HG03439 (cell line): ENCODE measurements around the gene RAB5B.

ENCODE experiments used
- ATAC-seq: cut with Tn5 transposase; IDR thresholded peaks from one replicate; pipeline ENCODE4 v1.9.1; 2021; ENCODE audit warnings: mild to moderate bottlenecking, moderate library complexity; ENCODE audit not compliant: unreplicated experiment

RAB5B gene, protein sequence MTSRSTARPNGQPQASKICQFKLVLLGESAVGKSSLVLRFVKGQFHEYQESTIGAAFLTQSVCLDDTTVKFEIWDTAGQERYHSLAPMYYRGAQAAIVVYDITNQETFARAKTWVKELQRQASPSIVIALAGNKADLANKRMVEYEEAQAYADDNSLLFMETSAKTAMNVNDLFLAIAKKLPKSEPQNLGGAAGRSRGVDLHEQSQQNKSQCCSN

DNA sequence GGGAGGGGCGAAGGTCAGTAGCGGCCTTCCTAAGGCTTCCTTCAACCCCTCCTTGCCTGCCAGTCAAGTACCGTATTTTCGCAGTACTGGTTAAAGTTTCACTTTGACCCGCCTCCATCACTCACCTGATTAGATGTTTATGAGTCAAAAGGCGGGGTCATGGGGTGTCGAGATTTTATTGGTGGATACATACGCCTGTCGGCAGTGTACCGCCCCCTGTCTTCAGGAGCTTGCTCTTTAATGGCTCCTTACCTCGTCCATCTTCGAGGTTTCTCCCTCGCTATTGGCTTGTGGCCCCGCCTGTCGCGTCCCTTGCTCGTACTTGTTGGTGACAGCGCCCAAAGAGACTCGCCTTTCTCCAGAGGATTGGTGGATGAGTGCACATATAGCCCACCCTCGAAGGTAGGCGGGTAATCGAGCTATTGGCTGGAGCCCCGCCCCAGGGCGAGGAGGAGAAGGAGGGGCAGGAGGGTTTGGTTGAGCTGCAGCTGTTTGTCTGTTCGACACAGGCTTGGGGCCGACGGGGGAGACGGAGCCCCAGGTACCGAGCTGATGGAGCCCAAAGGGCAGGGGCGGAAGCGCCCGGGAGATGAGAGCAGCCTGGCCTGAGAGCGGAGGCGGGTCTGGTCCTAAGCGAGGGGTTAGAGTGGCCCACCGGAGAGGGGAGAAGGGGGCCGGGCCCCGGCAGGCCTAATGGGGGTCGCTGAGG, at the start of gene RAB5B:
Gene RAB5B (plus strand): TSS at position 480 of the 709 bp plus-strand sequence. CDS start 12,883 bp downstream, outside the sequence.
- peak; percentile 94 for ATAC-seq

DNA sequence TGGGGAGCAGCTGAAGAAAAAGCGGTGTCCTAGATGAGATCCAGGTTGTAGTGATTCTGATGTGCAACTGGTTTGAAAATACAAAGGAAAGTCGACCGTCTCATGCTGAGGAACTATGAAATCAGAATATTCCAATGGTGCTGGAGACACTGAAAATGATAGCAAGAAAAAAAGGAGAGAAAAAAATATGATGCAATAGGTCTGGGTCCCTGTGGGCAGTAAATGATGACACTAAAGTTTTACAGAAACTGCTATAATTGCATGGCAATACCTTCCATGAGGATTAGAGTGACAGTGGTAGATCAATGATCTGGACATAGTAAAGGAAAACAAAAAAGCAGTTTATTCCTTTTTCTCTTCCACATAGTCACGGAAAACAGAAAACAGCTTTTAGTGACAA, 48.5 kb upstream of the RAB5B start:
- ATAC-seq = no peak

DNA sequence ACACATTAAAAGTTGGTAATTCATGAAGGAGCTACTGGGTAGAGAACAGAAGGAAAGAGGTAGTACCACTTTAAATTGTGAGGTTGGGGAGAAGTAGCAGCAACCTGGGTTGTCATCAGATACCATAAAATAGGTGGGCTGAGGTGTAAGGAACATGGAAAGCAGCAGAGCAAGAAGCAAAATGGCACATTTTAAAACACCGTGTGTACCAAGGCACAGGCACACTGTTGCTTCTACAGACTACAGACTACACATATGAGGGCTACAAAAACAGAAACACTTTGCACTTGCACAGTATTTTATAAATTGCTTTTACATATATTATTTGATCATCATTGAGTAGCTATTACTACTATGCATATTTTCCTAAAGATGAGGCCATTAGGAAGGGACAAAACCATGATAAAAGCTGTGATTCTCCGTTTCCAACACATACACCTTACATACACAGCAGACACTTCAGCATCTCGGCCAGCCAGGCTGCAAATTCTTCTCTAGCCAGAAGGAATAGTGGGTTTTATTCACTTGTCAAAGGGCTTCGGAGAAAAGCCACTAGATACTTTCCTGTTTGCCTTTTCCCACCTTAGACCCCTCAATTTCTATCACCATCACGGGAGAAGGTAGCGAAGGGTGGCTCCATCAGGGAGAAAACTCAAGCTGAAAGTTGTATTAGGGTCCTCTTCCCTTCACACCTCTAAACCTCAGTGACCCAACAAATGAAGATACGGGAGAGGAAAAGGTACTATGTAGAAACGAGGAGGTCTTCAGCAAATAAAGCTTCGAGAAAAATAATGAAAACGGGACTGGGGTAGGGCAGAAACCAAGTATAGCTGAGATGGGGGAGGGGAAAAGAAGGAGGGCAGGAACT, 47.8 kb upstream of the RAB5B start:
- ATAC-seq = peak; percentile 3

DNA sequence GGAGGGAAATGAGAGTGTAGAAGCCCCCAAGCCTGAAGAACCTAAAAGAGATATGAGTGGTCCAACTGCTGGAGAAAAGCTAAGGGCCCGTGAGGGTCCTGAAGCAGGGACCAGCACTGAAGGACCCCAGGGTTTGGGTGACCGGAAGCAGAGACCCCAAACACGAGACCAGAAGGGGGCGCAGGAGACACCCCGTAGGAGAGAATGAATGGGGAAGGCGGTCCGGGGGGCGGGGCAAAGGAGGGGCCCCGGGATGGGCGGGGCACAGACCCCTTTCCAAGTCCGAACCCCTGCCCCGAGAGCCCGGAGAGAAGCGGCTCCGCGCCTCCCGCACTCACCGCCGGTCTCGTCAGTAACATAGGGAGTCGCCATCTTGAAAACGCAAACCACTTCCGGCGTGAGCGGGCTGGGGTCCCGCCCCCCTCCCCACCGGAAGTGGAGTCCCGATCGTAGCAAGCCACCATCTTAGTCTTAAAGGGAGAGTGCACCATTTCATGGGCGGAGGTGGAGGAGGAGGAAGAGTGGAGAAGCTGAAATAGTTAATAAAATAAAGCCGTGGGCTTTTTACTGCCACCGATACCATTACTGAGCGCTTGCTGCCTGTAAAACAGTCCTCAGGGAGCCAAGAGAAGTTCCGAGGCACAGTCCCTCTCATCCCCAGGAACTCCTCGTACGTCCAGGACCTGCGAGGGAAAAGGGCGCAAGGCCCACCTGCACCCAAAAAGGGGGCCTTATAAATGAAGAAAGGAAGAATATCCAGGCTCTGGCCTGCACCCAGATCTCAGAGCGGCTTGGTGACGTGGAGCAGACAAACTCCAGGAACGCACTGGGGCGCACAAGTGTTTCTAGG, 46.9 kb upstream of the RAB5B start:
- peak; percentile 50 for ATAC-seq

DNA sequence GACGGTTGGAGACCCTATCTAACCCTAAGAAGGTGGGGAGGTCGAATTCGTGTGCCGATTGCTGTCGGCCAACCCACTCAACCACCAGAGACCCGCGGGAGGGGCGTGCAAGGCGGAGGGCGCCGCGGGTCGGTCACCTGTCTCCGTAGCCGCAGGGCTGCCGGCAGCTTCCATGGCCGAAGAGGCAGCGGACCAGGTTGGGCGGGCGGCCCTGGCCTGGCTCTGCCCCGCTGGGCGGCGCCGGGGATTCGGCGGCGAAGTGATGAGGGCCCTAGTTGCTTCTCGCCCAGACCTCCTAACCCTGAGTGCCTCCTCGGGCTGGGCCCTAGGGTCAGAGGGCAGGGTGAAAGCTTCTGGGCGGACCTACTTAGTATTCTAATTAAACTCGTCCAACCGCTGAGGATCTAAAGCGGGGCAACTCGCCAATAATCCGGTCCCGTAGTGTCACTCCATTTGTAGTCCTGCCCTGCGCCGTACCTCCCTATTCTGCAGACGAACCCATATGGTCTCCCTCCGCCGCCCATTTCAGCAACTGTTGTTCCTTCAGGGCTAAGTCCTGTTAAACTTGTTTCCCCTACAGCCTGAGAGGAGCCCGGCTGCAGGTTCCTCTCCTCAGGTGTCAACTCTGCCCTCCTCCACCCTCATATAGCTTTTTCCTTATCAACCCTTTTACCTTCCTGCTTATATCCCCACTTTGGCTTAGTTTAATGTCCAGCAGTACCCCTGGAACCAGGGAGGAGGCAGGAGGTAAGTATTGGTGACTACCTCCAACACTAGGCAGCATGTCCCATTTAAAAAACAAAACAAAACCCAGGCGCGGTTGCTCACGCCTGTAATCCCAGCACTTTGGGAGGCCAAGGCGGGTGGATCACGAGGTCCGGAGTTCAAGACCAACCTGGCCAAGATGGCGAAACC, 46.0 kb upstream of the RAB5B start, which contains the start of gene PYM1:
Gene PYM1 (minus strand): TSS at position 307 of the 915 bp plus-strand sequence. CDS start 133 bp downstream, at position 174.
- ATAC-seq = peak; percentile 44

DNA sequence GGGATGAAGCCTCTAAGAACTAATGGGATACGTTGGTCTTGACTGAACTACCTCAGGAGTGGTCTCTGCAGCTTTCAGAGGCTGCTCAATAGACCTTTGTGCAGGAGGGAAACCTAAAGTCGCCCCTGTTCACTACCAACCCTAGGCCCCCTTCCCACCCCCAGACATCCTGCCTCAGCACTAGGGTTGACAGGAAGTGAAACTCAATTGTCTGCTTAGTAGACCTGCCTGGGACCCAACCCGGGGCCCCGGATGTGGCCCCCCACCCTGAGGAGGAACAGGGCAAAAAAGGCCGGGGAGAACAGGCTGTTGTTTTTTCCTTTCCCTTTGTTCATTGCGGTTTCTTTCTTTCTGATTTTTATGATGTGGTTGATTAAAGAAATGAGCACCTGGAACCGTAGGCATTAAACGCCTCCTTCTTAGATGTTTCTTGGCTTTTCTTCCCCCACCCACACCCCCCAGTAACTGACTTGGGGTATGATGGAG, 44.5 kb upstream of the RAB5B start:
- no peak for ATAC-seq

DNA sequence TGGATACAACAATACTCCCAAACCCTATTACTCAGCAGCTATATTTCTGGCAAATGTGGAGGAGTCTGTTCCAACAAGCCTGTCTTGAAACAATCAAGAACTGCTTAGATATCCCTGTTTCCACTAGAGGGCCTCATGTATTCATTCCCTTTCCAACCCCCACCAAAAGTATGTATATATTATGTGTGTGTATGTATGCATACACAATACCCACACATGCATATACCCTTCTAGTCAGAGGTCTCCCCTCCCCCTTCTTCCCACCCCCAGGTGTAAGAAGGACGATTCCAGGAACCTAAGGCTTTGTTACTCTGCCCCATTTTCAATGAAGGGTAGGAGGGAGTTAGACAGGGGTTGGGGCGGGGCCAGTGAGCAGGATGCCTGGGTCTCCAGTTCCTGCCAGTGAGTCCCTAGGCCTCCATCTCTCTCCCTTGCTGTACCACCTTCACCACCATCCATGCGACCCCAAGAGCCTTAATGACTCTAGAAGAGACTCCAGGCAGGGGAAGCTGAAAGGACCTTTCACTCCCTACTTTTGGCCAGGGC, 43.0 kb upstream of the RAB5B start, which contains the start of gene DGKA:
Gene DGKA (plus strand): TSS at position 392 of the 546 bp plus-strand sequence. CDS start 5,342 bp downstream, outside the sequence.
- ATAC-seq = no peak

DNA sequence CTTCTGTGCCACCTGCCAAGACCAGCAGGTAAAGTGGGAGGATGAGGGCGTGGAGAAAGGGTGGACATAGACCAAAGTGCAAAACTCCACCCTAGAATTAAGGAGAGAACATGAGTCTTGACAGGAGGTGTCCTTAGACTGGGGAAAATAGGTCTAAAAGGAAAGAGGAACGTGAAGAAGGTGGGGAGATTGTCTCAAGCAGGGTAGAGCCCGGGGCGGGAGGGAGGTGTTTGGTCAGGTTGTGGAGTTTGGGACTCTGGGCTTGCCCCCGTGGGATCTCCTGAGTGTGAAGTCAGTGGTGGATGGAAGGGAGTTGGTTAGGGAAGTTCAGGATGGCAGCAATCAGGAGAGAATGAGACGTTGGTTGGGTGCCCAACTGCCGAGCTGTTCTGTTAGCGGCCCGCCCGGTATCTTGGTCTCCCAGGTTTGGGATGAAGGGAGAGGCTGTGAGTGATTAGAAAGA, 42.5 kb upstream of the RAB5B start:
- no peak for ATAC-seq

DNA sequence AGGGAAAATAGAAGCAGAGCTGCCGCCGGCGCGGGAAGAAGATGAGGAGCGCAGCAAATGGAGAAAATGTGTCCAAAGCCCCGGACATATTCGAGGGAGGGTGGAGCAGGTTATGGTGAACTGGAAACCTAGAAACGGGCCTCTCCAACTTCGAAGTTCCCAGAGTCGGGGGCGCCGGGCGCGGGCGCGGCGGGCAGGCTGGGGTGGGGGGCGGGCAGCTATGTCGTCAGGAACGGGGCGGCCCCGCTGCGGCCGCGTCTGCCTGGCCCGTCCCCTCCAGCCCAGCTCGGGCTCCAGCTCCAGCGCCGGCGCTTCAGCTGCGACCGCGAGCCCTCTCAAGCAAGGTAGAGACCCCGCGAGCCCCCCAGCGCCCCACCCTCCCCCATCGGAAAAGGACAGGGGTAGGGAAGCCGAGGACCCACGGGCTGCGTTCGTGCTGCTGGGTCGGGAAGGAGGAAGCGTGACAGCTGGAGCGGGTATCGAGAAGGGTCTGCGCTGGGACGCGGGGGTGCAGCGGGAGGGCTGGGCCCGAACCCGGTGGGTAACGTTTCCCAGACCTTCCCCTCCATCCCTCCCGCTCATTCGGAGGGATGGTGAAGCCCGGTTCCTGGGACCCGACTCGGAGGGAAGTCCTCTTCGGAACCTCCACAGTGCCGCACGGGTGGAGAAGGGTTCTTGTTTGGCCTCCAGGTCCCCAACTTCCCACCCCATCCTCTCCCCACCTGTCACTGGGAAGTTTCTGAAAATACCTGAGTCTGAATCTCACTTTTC, 41.9 kb upstream of the RAB5B start:
- no peak for ATAC-seq

DNA sequence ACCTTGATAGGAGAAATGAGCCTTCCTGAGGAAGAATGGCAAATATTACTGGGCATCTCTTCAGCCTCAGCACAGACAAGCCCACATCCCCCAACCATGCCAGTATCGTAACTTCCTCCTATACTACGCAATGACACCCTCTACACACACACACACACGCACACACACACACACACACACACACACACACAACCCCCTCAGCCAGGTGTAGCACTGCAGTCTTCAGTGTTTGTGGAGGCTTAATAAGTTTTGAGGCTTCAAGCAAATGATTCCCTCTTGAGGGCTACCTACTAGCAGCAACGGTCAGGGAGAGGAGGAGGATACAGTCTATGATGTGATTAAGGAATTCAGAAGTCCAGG, 41.3 kb upstream of the RAB5B start:
- ATAC-seq = no peak

DNA sequence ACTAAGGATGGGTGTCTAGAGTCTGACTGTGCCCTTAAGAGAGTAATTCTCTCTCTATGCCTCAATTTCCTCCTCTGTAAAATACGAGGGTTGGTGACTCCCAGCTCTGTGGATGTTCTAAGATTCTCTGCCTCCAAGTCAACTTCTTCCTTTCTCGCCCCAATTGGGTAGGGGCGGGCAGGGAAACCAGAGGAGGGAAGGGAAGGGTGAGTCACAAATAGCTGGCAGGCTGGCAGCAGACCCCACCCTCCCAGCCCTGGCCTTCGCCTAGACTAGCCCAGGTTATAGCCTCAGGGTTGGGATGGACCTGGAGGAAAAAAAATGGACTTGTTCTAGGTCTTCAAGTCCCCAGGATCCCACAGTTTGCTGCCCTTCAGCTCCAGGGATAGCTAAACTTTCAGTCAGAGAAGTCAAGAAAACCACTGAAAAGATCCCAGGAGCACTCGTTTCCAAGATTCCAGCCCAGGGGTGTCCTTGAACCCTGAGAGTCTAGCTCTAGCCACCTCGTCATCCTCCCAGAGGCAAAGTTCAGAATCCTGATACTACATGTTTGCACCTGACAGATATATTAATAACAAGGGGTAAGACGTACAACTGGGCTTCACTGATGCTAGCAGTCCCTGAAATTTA, 40.6 kb upstream of the RAB5B start:
- no peak for ATAC-seq

DNA sequence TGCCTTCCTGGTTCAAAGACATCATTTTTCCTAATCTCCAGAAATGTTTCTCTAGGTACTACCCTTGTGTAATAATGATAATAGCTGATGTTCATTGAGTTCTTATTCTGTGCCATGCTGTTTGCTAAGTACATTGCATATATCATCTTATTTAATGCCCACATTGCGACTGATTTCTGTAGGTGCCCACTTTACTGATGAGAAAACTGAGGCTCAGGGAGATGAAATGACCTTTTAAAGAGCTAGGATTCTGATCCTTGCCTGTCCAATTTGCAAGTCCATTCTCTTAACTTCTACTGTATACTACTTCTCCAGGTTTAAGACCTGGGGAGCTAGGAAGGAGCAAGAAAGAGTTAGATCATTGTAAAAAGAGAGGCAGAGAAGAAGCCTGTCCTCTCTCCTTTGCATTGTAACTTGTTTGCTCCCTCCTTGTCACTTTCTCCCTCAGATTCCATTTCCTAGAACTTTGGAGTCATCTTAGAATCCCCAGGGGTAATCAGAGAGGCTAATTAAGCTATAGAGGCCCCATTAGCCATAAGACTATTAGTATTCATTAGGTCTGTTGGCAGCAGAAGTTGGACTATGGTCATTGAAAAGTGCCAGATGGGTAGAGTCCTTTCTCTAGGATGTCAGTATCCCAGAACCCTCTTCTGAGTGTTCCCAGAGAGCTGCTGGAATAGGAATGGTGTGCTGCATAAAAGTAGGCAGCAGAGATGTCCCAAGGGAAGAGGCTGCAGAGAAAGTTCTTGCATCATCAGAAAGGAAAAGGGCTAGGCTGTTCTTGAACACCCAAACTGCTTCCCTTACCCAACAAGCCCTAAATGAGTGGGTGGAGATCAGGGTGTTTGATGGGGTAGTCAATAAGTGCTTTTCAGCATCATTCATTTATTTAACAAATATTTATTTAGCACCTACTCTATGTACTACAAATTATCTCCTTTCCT, 39.8 kb upstream of the RAB5B start:
- ATAC-seq = no peak

DNA sequence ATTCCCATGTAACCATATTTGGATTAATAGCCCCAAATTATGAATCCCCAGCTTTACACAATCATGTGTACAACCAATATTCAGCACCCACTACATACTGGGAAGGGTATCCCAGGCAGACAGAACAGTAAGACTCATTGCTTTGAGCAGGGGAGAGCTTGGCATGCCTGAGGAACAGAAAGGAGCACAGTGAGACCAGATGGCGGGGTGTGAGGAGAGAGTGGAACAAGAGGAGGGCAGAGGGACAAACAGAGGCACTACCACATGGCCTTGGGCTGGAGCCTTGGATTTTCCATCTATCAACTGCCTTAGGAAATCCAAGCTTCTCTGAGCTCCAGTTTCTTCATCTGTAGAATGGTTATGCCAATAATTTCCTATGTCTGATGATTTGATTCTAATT, 39.1 kb upstream of the RAB5B start:
- no peak for ATAC-seq

DNA sequence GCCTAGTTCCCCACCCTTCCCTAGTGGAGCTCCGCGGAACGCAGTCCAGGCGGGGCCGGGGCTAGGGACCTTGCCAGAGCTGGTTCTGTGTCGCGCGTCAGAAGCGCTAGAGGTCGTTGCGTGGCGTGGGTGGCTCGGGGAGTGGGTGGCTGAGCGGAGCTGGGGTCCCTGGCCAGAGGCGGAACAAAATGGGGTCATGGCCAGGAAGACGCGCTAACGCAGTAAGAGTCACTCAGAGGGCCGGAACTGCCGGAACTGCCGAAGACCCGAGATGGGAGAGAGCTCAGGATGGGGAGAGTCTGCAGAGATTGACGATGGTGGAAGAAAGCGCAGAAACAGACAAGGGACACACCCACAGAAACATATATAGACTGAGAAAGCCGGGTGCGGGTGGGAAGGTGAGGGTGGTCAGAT, 38.1 kb upstream of the RAB5B start:
- ATAC-seq = no peak

DNA sequence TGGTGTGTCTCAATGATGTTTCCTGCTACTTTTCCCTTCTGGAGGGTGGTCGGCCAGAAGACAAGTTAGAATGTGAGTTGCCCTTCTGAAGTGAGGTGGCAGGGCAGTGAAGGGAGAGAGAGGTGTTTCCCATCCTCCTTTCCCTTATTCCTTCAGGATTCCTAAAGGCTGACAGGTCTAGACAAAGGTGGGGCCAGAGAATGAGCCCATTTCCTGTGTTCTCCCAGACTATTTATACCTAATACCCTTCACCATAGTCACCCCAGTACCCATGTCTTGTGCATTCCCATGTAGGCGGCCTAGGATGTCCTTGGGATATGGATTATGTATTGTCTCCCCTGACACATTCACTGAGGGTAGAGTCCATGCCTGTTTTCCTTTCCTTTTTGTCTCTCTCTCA, 35.9 kb upstream of the RAB5B start:
- no peak for ATAC-seq

DNA sequence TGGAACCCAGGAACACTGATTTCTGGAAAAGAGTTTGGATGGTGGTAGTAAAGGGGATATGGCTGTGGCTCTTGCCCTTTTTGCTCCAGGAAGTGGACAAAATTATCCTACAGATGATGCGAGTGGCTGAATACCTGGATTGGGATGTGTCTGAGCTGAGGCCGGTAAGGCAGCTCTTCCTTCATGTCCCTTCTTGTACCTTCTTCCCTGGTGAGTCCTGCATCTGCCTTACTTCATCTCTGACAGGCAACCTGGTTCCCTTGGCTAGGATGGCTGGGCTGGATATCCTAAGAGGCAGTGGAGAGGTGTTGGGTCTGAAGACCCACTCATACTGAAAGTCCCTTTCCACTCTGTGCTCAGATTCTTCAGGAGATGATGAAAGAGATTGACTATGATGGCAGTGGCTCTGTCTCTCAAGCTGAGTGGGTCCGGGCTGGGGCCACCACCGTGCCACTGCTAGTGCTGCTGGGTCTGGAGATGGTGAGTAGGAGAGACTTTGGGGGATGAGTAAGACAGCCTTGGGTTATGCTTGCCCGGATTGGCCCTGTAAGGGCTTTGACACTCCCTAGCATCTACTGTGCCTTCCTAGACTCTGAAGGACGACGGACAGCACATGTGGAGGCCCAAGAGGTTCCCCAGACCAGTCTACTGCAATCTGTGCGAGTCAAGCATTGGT, 34.9 kb upstream of the RAB5B start:
- ATAC-seq = no peak
